Large intestine (tissue), 3 donors: ENCODE measurements around the gene KLF13. TPM values are rescaled to one million over a fixed set of nuclear protein-coding genes. Genes with fewer than 3 reads are reported as not detected.

Source experiments
- DNase-seq, 2 donors: peaks; one replicate each; pipeline versions ENCODE4 v3.0.0 to v3.0.0-alpha.2; 2013
- H3K27ac ChIP-seq: one replicate; pipeline ENCODE4 v1.5.1; 2013; ENCODE audit warnings: low read length
- H3K27me3 ChIP-seq: 2 replicates; pipeline ENCODE4 v1.6.1; 2013; ENCODE audit warnings: low read length; ENCODE audit not compliant: control insufficient read depth, insufficient read depth
- H3K36me3 ChIP-seq: 2 replicates; pipeline ENCODE4 v1.6.1; 2013; ENCODE audit warnings: low read length; ENCODE audit not compliant: control insufficient read depth, insufficient read depth
- H3K4me1 ChIP-seq: one replicate; pipeline ENCODE4 v1.6.1; 2013; ENCODE audit warnings: low read length; ENCODE audit not compliant: control insufficient read depth, insufficient read depth
- H3K4me3 ChIP-seq: one replicate; pipeline ENCODE4 v1.5.1; 2013; ENCODE audit warnings: low read length
- H3K9me3 ChIP-seq: one replicate; pipeline ENCODE4 v1.6.1; 2013; ENCODE audit warnings: mild to moderate bottlenecking, low read depth, low read length, moderate library complexity; ENCODE audit not compliant: control insufficient read depth
- WGBS: methylation state at CpG from one replicate; pipeline ENCODE4 v1.1.5; 2013; ENCODE audit warnings: low lambda C conversion rate; ENCODE audit not compliant: insufficient coverage; 5-methylcytosine and 5-hydroxymethylcytosine counted together
- polyA plus RNA-seq: library from polyadenylated mRNA; unstranded; fragments of 120-200 nt; gene quantifications from one replicate; pipeline ENCODE4 v1.2.1, GENCODE V29; 2013

KLF13 gene
- polyA plus RNA-seq, 1 donor, result 60.7 TPM

GRCh38 chr15:31332681-31333071 is 6.0 kb downstream of the KLF13 start:
- Histone ChIP-seq H3K27me3 (no peaks in the 10 kb centered on the region), H3K27ac (no peak overlapping the region), H3K4me1 (peaks cover 21% of the 10 kb centered on the region), H3K36me3 (peaks cover 7% of the 10 kb centered on the region), H3K9me3 (no peaks in the 10 kb centered on the region), H3K4me3 (no peak overlapping the region)
- WGBS, result 83% methylated on average over 1 of the region's 1 CpG
- no peak for DNase-seq

- Histone ChIP-seq H3K36me3 (peaks cover 7% of the 10 kb centered on the region), H3K9me3 (no peaks in the 10 kb centered on the region), H3K4me1 (peaks cover 21% of the 10 kb centered on the region), H3K27ac (no peak overlapping the region), H3K27me3 (no peaks in the 10 kb centered on the region), H3K4me3 (no peak overlapping the region)
- DNase-seq, result no peak
- WGBS, result no CpG with 5 or more reads among the region's 4 CpGs
These were observed 6.5 kb downstream of the KLF13 start for GRCh38 chr15:31333119-31333518.

- Histone ChIP-seq H3K27ac (no peak overlapping the region), H3K9me3 (no peaks in the 10 kb centered on the region), H3K4me1 (peaks cover 27% of the 10 kb centered on the region), H3K27me3 (no peaks in the 10 kb centered on the region), H3K36me3 (peaks cover 7% of the 10 kb centered on the region), H3K4me3 (no peak overlapping the region)
- no CpG with 5 or more reads among the region's 3 CpGs for WGBS
- DNase-seq, result no peak
These were observed 7.2 kb downstream of the KLF13 start for GRCh38 chr15:31333820-31334219.

GRCh38 chr15:31335989-31336592 is 9.5 kb downstream of the KLF13 start:
- Histone ChIP-seq H3K27me3 (no peaks in the 10 kb centered on the region), H3K4me3 (no peak overlapping the region), H3K36me3 (peaks cover 6% of the 10 kb centered on the region), H3K27ac (no peak overlapping the region), H3K9me3 (no peaks in the 10 kb centered on the region), H3K4me1 (peaks cover 17% of the 10 kb centered on the region)
- no peak for DNase-seq
- no CpG with 5 or more reads among the region's 9 CpGs for WGBS

- H3K4me1 ChIP-seq, result peaks cover 11% of the 10 kb centered on the region
- no peak overlapping the region for H3K4me3 ChIP-seq
- peaks cover 6% of the 10 kb centered on the region for H3K36me3 ChIP-seq
- H3K9me3 ChIP-seq, result no peaks in the 10 kb centered on the region
- no CpG with 5 or more reads among the region's 13 CpGs for WGBS
- no peaks in the 10 kb centered on the region for H3K27me3 ChIP-seq
- H3K27ac ChIP-seq, result no peak overlapping the region
- no peak for DNase-seq
These were observed 10.1 kb downstream of the KLF13 start for GRCh38 chr15:31336593-31337295.

- Histone ChIP-seq H3K4me1 (peaks cover 11% of the 10 kb centered on the region), H3K9me3 (no peaks in the 10 kb centered on the region), H3K27ac (no peak overlapping the region), H3K4me3 (no peak overlapping the region), H3K27me3 (no peaks in the 10 kb centered on the region), H3K36me3 (peaks cover 6% of the 10 kb centered on the region)
- DNase-seq, result no peak
- WGBS, result no CpG with 5 or more reads among the region's 12 CpGs
These were observed 10.9 kb downstream of the KLF13 start for GRCh38 chr15:31337352-31338031.

- Histone ChIP-seq H3K36me3 (peaks cover 6% of the 10 kb centered on the region), H3K27me3 (no peaks in the 10 kb centered on the region), H3K4me1 (peaks cover 19% of the 10 kb centered on the region), H3K9me3 (no peaks in the 10 kb centered on the region), H3K27ac (no peak overlapping the region), H3K4me3 (no peak overlapping the region)
- whole genome bisulfite sequencing, result no CpG with 5 or more reads among the region's 9 CpGs
- no peak for DNase-seq
These were observed 11.8 kb downstream of the KLF13 start for GRCh38 chr15:31338318-31338878.

GRCh38 chr15:31338879-31339557 is 12.4 kb downstream of the KLF13 start:
- no peak overlapping the region for H3K4me3 ChIP-seq
- H3K36me3 ChIP-seq, result peaks cover 6% of the 10 kb centered on the region
- H3K4me1 ChIP-seq, result peaks cover 25% of the 10 kb centered on the region
- DNase-seq, result peak; percentile 29 to 45
- no CpG with 5 or more reads among the region's 9 CpGs for WGBS
- no peaks in the 10 kb centered on the region for H3K27me3 ChIP-seq
- no peaks in the 10 kb centered on the region for H3K9me3 ChIP-seq
- H3K27ac ChIP-seq, result no peak overlapping the region

- H3K36me3 ChIP-seq, result peaks cover 6% of the 10 kb centered on the region
- DNase-seq, result no peak
- no peaks in the 10 kb centered on the region for H3K9me3 ChIP-seq
- no peaks in the 10 kb centered on the region for H3K27me3 ChIP-seq
- no peak overlapping the region for H3K27ac ChIP-seq
- WGBS, result no CpG with 5 or more reads among the region's 10 CpGs
- H3K4me1 ChIP-seq, result peaks cover 30% of the 10 kb centered on the region
- H3K4me3 ChIP-seq, result no peak overlapping the region
These were observed 12.9 kb downstream of the KLF13 start for GRCh38 chr15:31339558-31339895.

GRCh38 chr15:31340047-31340446 is 13.4 kb downstream of the KLF13 start:
- no peak overlapping the region for H3K27ac ChIP-seq
- H3K27me3 ChIP-seq, result no peaks in the 10 kb centered on the region
- H3K4me3 ChIP-seq, result no peak overlapping the region
- no peaks in the 10 kb centered on the region for H3K9me3 ChIP-seq
- peaks cover 6% of the 10 kb centered on the region for H3K36me3 ChIP-seq
- no peak for DNase-seq
- no CpG with 5 or more reads among the region's 5 CpGs for WGBS
- peaks cover 33% of the 10 kb centered on the region for H3K4me1 ChIP-seq
